Endothelial cell of umbilical vein (primary cell): ENCODE results near the gene CHD9.

ENCODE experiments used
- CTCF ChIP-seq, 2 donors: IDR thresholded peaks; 1 replicate in 1 of 2; 2 replicates in 1 of 2; pipeline ENCODE4 v1.5.1; 2011; ENCODE audit warnings: low read length in 2 of 2, mild to moderate bottlenecking in 2 of 2, moderate library complexity in 2 of 2, control low read depth in 1 of 2, inconsistent platforms in 1 of 2, low read depth in 1 of 2; ENCODE audit not compliant: insufficient read depth in 1 of 2; ENCODE audit errors: extremely low read depth in 1 of 2
- EZH2 ChIP-seq: IDR thresholded peaks from 2 replicates; pipeline ENCODE4 v1.6.1; 2012; ENCODE audit warnings: borderline replicate concordance, low read depth, mild to moderate bottlenecking, moderate library complexity, low read length, inconsistent platforms; ENCODE audit not compliant: severe bottlenecking
- FOS ChIP-seq: IDR thresholded peaks from 2 replicates; pipeline ENCODE4 v1.6.1; 2011; ENCODE audit warnings: mild to moderate bottlenecking, low read length, moderate library complexity, borderline replicate concordance; ENCODE audit not compliant: insufficient read depth
- GATA2 ChIP-seq: IDR thresholded peaks from 2 replicates; pipeline ENCODE4 v1.7.0; 2011; ENCODE audit warnings: low read depth, mild to moderate bottlenecking, moderate library complexity, mixed read lengths, low read length; ENCODE audit not compliant: insufficient read length, insufficient read depth
- MAX ChIP-seq: IDR thresholded peaks from 2 replicates; pipeline ENCODE4 v1.6.1; 2011; ENCODE audit not compliant: insufficient read depth, insufficient read length
- POLR2A ChIP-seq: IDR thresholded peaks from 2 replicates; pipeline ENCODE4 v1.6.1; 2012; ENCODE audit warnings: low read depth, mild to moderate bottlenecking, control low read depth, low read length
- POLR2AphosphoS5 ChIP-seq: IDR thresholded peaks from 2 replicates; pipeline ENCODE4 v1.6.1; 2012; ENCODE audit warnings: low read depth, mild to moderate bottlenecking, control low read depth, low read length, moderate library complexity; ENCODE audit not compliant: insufficient read depth

- no peak for TF ChIP-seq MAX
- TF ChIP-seq CTCF (IDR thresholded peaks at IDR 0.05; ENCODE audit: extremely low read depth in 1 of 2, insufficient read depth in 1 of 2, low read depth in 1 of 2, low read length in 2 of 2) = no peak
- TF ChIP-seq EZH2 = no peak
- no peak for TF ChIP-seq POLR2A
- no peak for TF ChIP-seq GATA2
- no peak for TF ChIP-seq POLR2AphosphoS5
- TF ChIP-seq FOS = no peak
These were observed 162.0 kb downstream of the CHD9 start for GRCh38 chr16:53216798-53217197.
